ENCODE data around the gene DSG2.

DSG2 gene

DNA sequence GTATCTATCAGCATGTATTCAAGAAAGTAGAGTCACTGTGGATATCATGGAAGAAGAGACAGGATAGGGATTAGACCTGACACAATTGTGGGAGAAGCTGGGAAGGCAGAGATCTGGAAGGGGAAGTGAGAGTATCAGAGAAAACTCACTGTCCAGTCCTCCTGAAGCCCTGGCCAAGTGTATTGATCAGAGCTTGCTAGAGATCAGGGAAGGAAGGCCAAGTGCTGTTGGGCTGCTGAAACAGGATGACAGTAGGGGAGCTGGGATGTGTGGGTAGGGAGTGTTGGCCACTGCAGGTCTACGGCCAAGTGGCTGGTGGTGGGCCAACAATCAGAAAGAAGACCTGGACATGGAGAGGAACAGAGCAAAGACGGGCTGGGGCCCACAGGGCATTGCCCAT is 67.4 kb downstream of the DSG2 start:
- TF ChIP-seq, protein P1, sequence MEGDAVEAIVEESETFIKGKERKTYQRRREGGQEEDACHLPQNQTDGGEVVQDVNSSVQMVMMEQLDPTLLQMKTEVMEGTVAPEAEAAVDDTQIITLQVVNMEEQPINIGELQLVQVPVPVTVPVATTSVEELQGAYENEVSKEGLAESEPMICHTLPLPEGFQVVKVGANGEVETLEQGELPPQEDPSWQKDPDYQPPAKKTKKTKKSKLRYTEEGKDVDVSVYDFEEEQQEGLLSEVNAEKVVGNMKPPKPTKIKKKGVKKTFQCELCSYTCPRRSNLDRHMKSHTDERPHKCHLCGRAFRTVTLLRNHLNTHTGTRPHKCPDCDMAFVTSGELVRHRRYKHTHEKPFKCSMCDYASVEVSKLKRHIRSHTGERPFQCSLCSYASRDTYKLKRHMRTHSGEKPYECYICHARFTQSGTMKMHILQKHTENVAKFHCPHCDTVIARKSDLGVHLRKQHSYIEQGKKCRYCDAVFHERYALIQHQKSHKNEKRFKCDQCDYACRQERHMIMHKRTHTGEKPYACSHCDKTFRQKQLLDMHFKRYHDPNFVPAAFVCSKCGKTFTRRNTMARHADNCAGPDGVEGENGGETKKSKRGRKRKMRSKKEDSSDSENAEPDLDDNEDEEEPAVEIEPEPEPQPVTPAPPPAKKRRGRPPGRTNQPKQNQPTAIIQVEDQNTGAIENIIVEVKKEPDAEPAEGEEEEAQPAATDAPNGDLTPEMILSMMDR (IDR thresholded peaks at IDR 0.05; ENCODE audit: low read depth, low read length, missing control alignments) = no peak

DNA sequence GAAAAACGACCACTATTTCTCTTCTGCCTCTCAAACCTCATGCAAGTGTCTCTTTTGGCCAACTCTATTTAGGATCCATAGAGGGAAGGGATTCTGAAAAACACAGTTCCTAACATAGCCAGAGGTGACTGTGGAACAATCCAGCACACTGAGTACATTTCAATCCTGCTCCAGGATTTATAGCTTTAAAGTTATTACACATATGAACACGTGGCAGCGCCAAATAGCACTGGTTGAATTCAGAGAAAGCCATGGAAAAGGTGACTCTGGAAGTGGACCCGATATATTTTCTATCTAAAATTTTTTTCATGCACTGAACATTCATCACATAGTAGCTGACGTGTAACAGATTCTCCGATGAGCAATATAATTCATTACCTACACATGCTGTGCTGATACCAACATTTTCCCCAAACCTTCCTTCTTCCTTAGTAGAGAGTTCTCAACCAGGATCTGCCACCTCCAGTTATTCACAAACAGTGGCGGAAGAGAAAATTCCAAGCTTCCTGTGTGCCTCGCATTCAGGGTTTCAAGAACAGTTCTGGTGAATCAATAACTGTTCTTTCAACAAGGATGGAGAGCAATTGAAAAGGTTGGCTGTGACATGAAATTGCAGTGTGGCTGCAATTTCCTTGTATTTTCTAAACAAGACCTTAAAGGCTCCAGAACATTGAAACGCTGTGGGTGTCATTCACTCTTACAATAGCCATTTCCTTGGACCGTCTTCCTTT is 68.0 kb downstream of the DSG2 start:
- no peak for DNase-seq (ENCODE audit: low read depth)
- TF ChIP-seq, protein P1 (IDR thresholded peaks at IDR 0.05; ENCODE audit: low read depth, low read length, missing control alignments) = no peak
- no peak overlapping the region for H3K4me3 ChIP-seq (ENCODE audit: low read depth, low read length)

More for the DNA sequence above, 67.4 kb downstream of the DSG2 start:
- H3K4me3 ChIP-seq (ENCODE audit: low read depth, low read length) = no peak overlapping the region
- no peak for DNase-seq (ENCODE audit: low read depth)

GRCh38 chr18:31566576-31567306 is 68.8 kb downstream of the DSG2 start:
- no peak overlapping the region for H3K4me3 ChIP-seq (ENCODE audit: low read depth, low read length)
- no peak for DNase-seq (ENCODE audit: low read depth)
- TF ChIP-seq, protein P1 (IDR thresholded peaks at IDR 0.05; ENCODE audit: low read depth, low read length, missing control alignments) = no peak

- TF ChIP-seq, protein P1 (IDR thresholded peaks at IDR 0.05; ENCODE audit: low read depth, low read length, missing control alignments) = no peak
- no peak for DNase-seq (ENCODE audit: low read depth)
- H3K4me3 ChIP-seq (ENCODE audit: low read depth, low read length) = no peak overlapping the region
Observed at GRCh38 chr18:31572368-31572767, 74.4 kb downstream of the DSG2 start.

DNA sequence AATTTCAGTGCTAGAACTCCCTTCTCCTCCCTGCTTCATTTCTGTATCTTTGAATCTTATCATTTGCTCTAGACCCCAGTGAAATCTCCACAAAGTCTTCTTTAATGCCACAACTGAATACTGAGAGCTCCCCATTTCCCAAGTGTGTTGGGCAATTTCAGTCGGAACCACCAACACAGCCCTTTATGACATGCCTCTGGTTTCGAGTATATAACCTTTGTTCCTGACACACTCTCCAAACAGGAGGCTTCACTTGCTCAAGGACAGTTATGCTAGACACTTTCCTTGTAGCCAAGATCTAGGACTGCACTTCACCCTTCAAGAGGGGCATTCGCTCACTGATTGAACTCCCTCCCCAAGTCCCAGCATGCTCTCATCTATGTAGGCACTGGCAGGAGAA is 75.1 kb downstream of the DSG2 start:
- TF ChIP-seq, protein P1 (IDR thresholded peaks at IDR 0.05; ENCODE audit: low read depth, low read length, missing control alignments) = no peak
- DNase-seq (ENCODE audit: low read depth) = no peak
- H3K4me3 ChIP-seq (ENCODE audit: low read depth, low read length) = no peak overlapping the region

- no peak for DNase-seq (ENCODE audit: low read depth)
- no peak overlapping the region for H3K4me3 ChIP-seq (ENCODE audit: low read depth, low read length)
- TF ChIP-seq, protein P1 (IDR thresholded peaks at IDR 0.05; ENCODE audit: low read depth, low read length, missing control alignments) = no peak
Observed at GRCh38 chr18:31574359-31574758, 76.4 kb downstream of the DSG2 start.
